Measurements from ENCODE around the gene RNF213.
"Not testable (repeated sequence)": the region's sequence is repeated elsewhere in the genome, so short reads cannot be mapped to it uniquely, and the experiment has no call there.

Gene RNF213

DNA sequence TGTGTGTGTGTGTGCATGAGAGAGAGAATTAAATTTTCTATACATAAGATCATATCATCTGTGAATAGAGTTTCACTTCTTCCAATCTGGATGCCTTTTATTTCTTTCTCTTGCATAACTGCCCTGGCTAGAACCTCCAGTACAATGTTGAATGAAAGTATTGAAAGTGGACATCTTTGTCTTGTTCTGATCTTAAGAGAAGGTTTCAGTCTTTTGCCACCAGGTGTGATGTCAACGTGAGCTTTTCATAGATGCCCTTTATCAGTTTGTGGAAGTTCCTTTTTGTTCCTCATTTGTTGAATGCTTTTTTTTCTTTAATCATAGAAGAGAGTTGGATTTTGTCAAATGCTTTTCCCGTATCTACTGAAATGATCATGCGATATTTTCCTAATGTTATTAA, 63.3 kb downstream of the RNF213 start:
- no peak for DNase-seq

DNA sequence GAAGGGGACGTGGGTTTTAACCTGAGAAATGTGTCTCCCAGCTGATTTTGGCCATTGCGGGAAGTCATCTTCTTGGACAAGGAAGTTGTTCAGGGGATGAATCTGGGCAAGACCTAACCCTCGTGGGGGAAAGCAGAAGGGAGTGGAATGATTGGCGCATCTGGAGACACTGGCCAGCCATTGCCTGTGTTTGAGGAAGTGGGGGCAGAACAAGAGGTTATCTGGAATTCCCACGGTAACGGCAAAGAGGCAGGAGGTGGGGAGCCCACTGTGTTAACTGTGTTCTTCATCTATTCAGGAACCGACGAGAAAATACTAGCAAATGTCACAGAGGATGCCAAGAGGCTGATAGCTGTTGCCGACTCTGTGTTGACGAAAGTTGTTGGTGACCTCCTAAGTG, 66.9 kb downstream of the RNF213 start:
- DNase-seq = no peak

- DNase-seq = no peak
Observed at GRCh38 chr17:80328634-80329380, 68.2 kb downstream of the RNF213 start.

DNA sequence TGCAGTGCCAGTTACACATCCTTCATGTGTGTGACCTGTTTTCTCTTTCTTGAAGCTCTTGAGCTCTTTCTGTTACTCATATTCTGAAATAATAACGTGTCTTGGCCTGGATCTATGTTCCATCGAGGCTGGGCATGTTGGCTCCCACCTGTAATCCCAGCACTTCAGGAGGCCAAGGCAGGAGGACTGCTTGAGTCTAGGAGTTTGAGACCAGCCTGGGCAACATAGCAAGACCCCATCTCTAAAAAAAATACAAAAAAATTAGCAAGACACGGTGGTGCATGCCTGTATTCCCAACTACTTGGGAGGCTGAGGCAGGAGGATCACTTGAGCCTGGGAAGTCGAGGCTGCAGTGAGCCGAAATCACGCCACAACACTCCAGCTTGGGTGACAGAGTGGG, 68.8 kb downstream of the RNF213 start:
- not testable (repeated sequence) for DNase-seq

- DNase-seq = no peak
Observed at GRCh38 chr17:80330276-80330675, 69.6 kb downstream of the RNF213 start.

GRCh38 chr17:80330938-80331337, 70.3 kb downstream of the RNF213 start:
- not testable (repeated sequence) for DNase-seq

- no peak for DNase-seq
Observed at GRCh38 chr17:80331820-80332219, 71.2 kb downstream of the RNF213 start.

GRCh38 chr17:80337195-80337895, 76.7 kb downstream of the RNF213 start:
- no peak for DNase-seq

DNA sequence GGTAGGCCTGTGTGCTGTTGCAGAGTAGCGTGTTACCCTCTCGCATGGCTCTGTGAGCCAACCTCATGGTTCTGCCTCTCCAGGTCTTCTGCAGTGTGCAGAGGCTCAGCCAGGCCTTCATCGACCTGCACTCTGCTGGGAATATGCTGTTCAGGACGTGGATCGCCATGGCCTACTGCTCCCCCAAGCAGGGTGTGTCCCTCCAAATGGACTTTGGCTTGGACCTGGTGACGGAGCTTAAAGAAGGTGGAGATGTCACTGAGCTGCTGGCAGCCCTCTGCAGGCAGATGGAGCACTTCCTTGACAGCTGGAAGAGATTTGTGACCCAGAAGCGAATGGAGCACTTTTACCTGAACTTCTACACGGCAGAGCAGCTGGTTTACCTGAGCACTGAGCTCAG, 78.5 kb downstream of the RNF213 start:
- DNase-seq = no peak

- no peak for DNase-seq
Observed at GRCh38 chr17:80339731-80340456, 79.2 kb downstream of the RNF213 start.

- DNase-seq = no peak
Observed at GRCh38 chr17:80345321-80345720, 84.7 kb downstream of the RNF213 start.

DNA sequence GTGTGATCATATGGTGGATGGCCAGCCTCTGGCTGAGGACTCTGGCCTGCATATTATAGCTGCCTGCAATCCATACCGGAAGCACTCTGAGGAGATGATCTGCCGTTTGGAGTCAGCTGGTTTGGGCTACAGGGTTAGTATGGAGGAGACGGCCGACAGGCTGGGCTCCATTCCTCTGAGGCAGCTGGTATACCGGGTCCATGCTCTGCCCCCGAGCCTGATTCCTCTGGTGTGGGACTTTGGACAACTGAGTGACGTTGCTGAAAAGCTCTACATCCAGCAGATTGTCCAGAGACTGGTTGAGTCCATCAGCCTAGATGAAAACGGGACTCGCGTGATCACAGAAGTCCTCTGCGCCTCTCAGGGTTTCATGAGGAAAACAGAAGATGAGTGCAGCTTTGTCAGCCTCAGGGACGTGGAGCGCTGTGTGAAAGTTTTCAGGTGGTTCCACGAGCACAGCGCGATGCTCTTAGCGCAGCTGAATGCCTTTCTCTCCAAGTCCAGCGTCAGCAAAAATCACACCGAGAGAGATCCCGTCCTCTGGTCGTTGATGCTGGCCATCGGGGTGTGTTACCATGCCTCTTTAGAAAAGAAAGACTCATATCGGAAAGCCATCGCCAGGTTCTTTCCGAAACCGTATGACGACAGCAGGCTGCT, 85.3 kb downstream of the RNF213 start:
- DNase-seq = no peak

- no peak for DNase-seq
Observed at GRCh38 chr17:80346498-80347275, 86.0 kb downstream of the RNF213 start.

DNA sequence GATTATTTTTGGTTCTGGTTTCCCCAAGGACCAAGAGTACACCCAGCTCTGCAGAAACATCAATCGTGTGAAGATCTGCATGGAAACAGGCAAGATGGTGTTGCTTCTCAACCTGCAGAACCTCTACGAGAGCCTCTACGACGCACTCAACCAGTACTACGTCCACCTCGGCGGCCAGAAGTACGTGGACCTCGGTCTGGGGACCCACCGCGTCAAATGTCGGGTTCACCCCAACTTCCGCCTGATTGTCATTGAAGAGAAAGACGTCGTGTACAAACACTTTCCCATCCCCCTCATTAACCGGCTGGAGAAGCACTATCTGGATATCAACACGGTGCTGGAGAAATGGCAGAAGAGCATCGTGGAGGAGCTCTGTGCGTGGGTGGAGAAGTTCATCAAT, 86.9 kb downstream of the RNF213 start:
- DNase-seq = no peak

- DNase-seq = no peak
Observed at GRCh38 chr17:80347948-80348351, 87.3 kb downstream of the RNF213 start.

- DNase-seq = no peak
Observed at GRCh38 chr17:80348551-80349150, 88.0 kb downstream of the RNF213 start.

- no peak for DNase-seq
Observed at GRCh38 chr17:80349151-80349651, 88.5 kb downstream of the RNF213 start.

DNA sequence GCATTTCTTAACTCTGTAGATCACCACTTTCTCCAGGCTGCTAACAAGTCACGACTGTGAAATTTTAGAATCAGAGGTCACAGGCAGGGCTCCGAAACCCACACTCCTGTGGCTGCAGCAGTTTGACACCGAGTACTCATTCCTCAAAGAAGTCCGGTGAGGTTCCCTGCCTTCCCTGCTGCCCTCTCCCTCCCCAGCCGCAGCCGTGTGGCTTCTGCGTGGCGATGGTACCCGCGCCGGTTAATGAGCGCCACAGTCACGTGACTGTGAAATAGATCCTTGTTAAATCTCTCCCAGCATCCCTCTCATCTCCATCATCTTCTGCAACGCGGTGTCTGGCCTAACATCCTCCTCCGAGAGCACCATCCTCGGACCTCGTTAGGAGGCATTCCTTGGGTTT, 89.1 kb downstream of the RNF213 start:
- DNase-seq = no peak

GRCh38 chr17:80352216-80352895, 91.7 kb downstream of the RNF213 start:
- DNase-seq = no peak

- DNase-seq = no peak
Observed at GRCh38 chr17:80352991-80353665, 92.5 kb downstream of the RNF213 start.

Data from T-helper 2 cell (primary cell).